Endothelial cell of umbilical vein (primary cell): ENCODE results near the gene SOCS4. TPM values are rescaled to one million over a fixed set of nuclear protein-coding genes. Genes with fewer than 3 reads are reported as not detected.

Experiments used
- BruUV-seq: library from RNA; stranded (reverse); fragments of 400-500 nt; replicated peaks from 2 replicates; lab custom pipeline; 2021; lab: Mats Ljungman, UMichigan
- CTCF ChIA-PET: fragments of 300-600, 350-600 bp; sonication (Branson Sonifier 250); formaldehyde crosslinking; loops from one replicate; lab custom pipeline; 2021; ENCODE audit warnings: antibody characterized with exemption, inconsistent platforms; lab: Charles Lee
- POLR2A ChIA-PET: fragments of 300-600, 350-600 bp; sonication (Branson Sonifier 250); formaldehyde crosslinking; loops from one replicate; lab custom pipeline; 2021; ENCODE audit warnings: antibody characterized with exemption, inconsistent platforms; lab: Charles Lee
- DNase-seq: peaks from one replicate; pipeline ENCODE4 v3.0.0-alpha.2; 2011; ENCODE audit warnings: low read depth, low spot score
- FAIRE-seq: peaks from 2 replicates; lab custom pipeline; 2011; peaks lifted over from hg19 to GRCh38; lab: Jason Lieb, UNC
- H2AFZ ChIP-seq: 2 replicates; pipeline ENCODE4 v1.6.0; 2012; ENCODE audit warnings: low read depth, low read length, control low read depth, inconsistent platforms
- H3K27ac ChIP-seq: 2 replicates; pipeline ENCODE4 v1.5.1; 2011; ENCODE audit warnings: low read depth, mild to moderate bottlenecking, control low read depth, low read length, moderate library complexity; ENCODE audit not compliant: insufficient read depth
- H3K27me3 ChIP-seq, 2 experiments: 2 replicates each; pipeline versions ENCODE4 v1.6.0 to v1.6.1; 2011; ENCODE audit warnings: low read length in 2 of 2, mixed read lengths in 1 of 2; ENCODE audit not compliant: control insufficient read depth in 2 of 2, insufficient read depth in 2 of 2
- H3K36me3 ChIP-seq, 2 experiments: 2 replicates in 1 of 2; 3 replicates in 1 of 2; pipeline ENCODE4 v1.5.1; 2011; ENCODE audit warnings: low read length in 2 of 2, mild to moderate bottlenecking in 1 of 2, moderate library complexity in 1 of 2; ENCODE audit not compliant: control insufficient read depth in 2 of 2, insufficient read depth in 2 of 2; ENCODE audit errors: extremely low read depth in 1 of 2
- H3K4me1 ChIP-seq: 3 replicates; pipeline ENCODE4 v1.5.1; 2011; ENCODE audit warnings: mild to moderate bottlenecking, low read length; ENCODE audit not compliant: control insufficient read depth, insufficient read depth; ENCODE audit errors: extremely low read depth
- H3K4me2 ChIP-seq: 2 replicates; pipeline ENCODE4 v1.6.1; 2011; ENCODE audit warnings: low read length, control low read depth, mixed read lengths; ENCODE audit not compliant: insufficient read depth
- H3K4me3 ChIP-seq, 3 experiments: fragments of 200-600 bp in 1 of 3; sonication (generic), shearing (Covaris generic) in 1 of 3; replicated peaks in 1 of 3; 2 replicates each; pipeline ENCODE4 v1.5.1; 2011 to 2016; ENCODE audit warnings: control low read depth in 3 of 3, low read length in 3 of 3, mild to moderate bottlenecking in 2 of 3, inconsistent platforms in 1 of 3, low read depth in 1 of 3, moderate library complexity in 1 of 3; ENCODE audit not compliant: insufficient read depth in 1 of 3
- H3K79me2 ChIP-seq: 2 replicates; pipeline ENCODE4 v1.6.0; 2012; ENCODE audit warnings: low read length, inconsistent platforms; ENCODE audit not compliant: control insufficient read depth, insufficient read depth
- H3K9ac ChIP-seq: replicated peaks from 2 replicates; pipeline ENCODE3; 2011; ENCODE audit warnings: low read length, control low read depth; ENCODE audit not compliant: insufficient read depth; ENCODE audit errors: extremely low read depth
- H3K9me1 ChIP-seq: replicated peaks from 3 replicates; pipeline ENCODE4 v1.6.0; 2011; ENCODE audit warnings: mild to moderate bottlenecking, low read length; ENCODE audit not compliant: control insufficient read depth, insufficient read depth; ENCODE audit errors: extremely low read depth
- H3K9me3 ChIP-seq: replicated peaks from 2 replicates; pipeline ENCODE4 v1.5.1; 2012; ENCODE audit warnings: low read length, inconsistent platforms; ENCODE audit not compliant: control insufficient read depth, insufficient read depth
- H4K20me1 ChIP-seq: replicated peaks from 2 replicates; pipeline ENCODE3; 2011; ENCODE audit warnings: mild to moderate bottlenecking, low read length; ENCODE audit not compliant: control insufficient read depth, insufficient read depth; ENCODE audit errors: extremely low read depth
- CTCF ChIP-seq, 2 donors: IDR thresholded peaks; 1 replicate in 1 of 2; 2 replicates in 1 of 2; pipeline ENCODE4 v1.5.1; 2011; ENCODE audit warnings: low read length in 2 of 2, mild to moderate bottlenecking in 2 of 2, moderate library complexity in 2 of 2, control low read depth in 1 of 2, inconsistent platforms in 1 of 2, low read depth in 1 of 2; ENCODE audit not compliant: insufficient read depth in 1 of 2; ENCODE audit errors: extremely low read depth in 1 of 2
- EZH2 ChIP-seq: IDR thresholded peaks from 2 replicates; pipeline ENCODE4 v1.6.1; 2012; ENCODE audit warnings: borderline replicate concordance, low read depth, mild to moderate bottlenecking, moderate library complexity, low read length, inconsistent platforms; ENCODE audit not compliant: severe bottlenecking
- FOS ChIP-seq: IDR thresholded peaks from 2 replicates; pipeline ENCODE4 v1.6.1; 2011; ENCODE audit warnings: mild to moderate bottlenecking, low read length, moderate library complexity, borderline replicate concordance; ENCODE audit not compliant: insufficient read depth
- GATA2 ChIP-seq: IDR thresholded peaks from 2 replicates; pipeline ENCODE4 v1.7.0; 2011; ENCODE audit warnings: low read depth, mild to moderate bottlenecking, moderate library complexity, mixed read lengths, low read length; ENCODE audit not compliant: insufficient read length, insufficient read depth
- JUN ChIP-seq: IDR thresholded peaks from 2 replicates; pipeline ENCODE4 v1.6.1; 2011; ENCODE audit warnings: borderline replicate concordance, low read depth; ENCODE audit not compliant: insufficient read length, insufficient read depth
- MAX ChIP-seq: IDR thresholded peaks from 2 replicates; pipeline ENCODE4 v1.6.1; 2011; ENCODE audit not compliant: insufficient read depth, insufficient read length
- MYC ChIP-seq: IDR thresholded peaks from one replicate; pipeline ENCODE4 v1.6.1; 2011; ENCODE audit warnings: mild to moderate bottlenecking, low read depth, low read length
- POLR2A ChIP-seq: IDR thresholded peaks from 2 replicates; pipeline ENCODE4 v1.6.1; 2012; ENCODE audit warnings: low read depth, mild to moderate bottlenecking, control low read depth, low read length
- POLR2AphosphoS5 ChIP-seq: IDR thresholded peaks from 2 replicates; pipeline ENCODE4 v1.6.1; 2012; ENCODE audit warnings: low read depth, mild to moderate bottlenecking, control low read depth, low read length, moderate library complexity; ENCODE audit not compliant: insufficient read depth
- dilution Hi-C: fragments of 300-500 bp; cut with MboI; formaldehyde crosslinking; loops from one replicate; pipeline ENCODE4 v1.15.0; 2019; ENCODE audit warnings: low sequenced_read_pairs; ENCODE audit not compliant: extremely low pct_ligation_motif_present
- intact Hi-C: fragments of 100-400 bp; cut with micrococcal nuclease; formaldehyde crosslinking; loops from one replicate; pipeline ENCODE4 v1.10.0; 2022
- polyA plus RNA-seq, 4 experiments: library from polyadenylated mRNA; depleted of rRNA in 3 of 4; stranded (reverse) in 3 of 4; unstranded in 1 of 4; fragments of >200 nt; gene quantifications; 2 replicates each; pipeline versions ENCODE4 v1.2.1 to v1.2.3, GENCODE V29; 2011 to 2012; ENCODE audit warnings: missing spikeins in 1 of 4
- total RNA-seq: library from RNA; stranded (reverse); gene quantifications from 2 replicates; pipeline ENCODE4 v1.2.3, GENCODE V29; 2021

Gene SOCS4
- total and polyA plus RNA-seq, 2 donors (not counting 3 experiments of a cell fraction or from before 2014, with no cell fraction given), result 6.4 to 26.7 TPM

- ChIA-PET POLR2A (no interaction called here), CTCF (interaction anchor here (1.0 to 4.8 kb wide), 5 partner anchors 10 to 71 kb away, joined by 3 to 187 read pairs (median 5); no protein-coding TSS in a partner anchor)
- H3K36me3 ChIP-seq, result no peaks in the 10 kb centered on the region
- FAIRE-seq (no peak), DNase-seq (no peak)
- H3K27me3 ChIP-seq, result peaks cover 0 to 3% of the 10 kb centered on the region in 2 experiments
- no peak overlapping the region for H3K4me2 ChIP-seq
- H3K27ac ChIP-seq, result no peak overlapping the region
- no peaks in the 10 kb centered on the region for H3K9me1 ChIP-seq
- no TSS peak for BruUV-seq
- H3K9ac ChIP-seq, result no peak overlapping the region
- dilution Hi-C loops, result no loop called here
- TF ChIP-seq EZH2, result no peak
- TF ChIP-seq MAX, result no peak
- TF ChIP-seq POLR2AphosphoS5, result no peak
- no peak for TF ChIP-seq POLR2A
- TF ChIP-seq JUN, result no peak
- TF ChIP-seq GATA2, result no peak
- TF ChIP-seq FOS, result no peak
- H2AFZ ChIP-seq, result no peak overlapping the region
- no peaks in the 10 kb centered on the region for H3K9me3 ChIP-seq
- no peaks in the 10 kb centered on the region for H4K20me1 ChIP-seq
- H3K4me3 ChIP-seq, result no peak overlapping the region
- H3K4me1 ChIP-seq, result no peaks in the 10 kb centered on the region
- H3K79me2 ChIP-seq, result no peaks in the 10 kb centered on the region
- intact Hi-C loops, result no loop called here
These were observed 61.3 kb downstream of the SOCS4 start for GRCh38 chr14:55088356-55088755.

- Histone ChIP-seq H3K4me3 (no peak overlapping the region), H3K4me1 (no peaks in the 10 kb centered on the region), H2AFZ (no peak overlapping the region), H3K9ac (no peak overlapping the region), H3K9me3 (no peaks in the 10 kb centered on the region), H3K4me2 (no peak overlapping the region), H3K9me1 (no peaks in the 10 kb centered on the region), H4K20me1 (no peaks in the 10 kb centered on the region), H3K27ac (no peak overlapping the region), H3K27me3 (no peaks in the 10 kb centered on the region), H3K36me3 (no peaks in the 10 kb centered on the region), H3K79me2 (no peaks in the 10 kb centered on the region)
- DNase-seq, result no peak
- TF ChIP-seq MAX (no peak), FOS (no peak), JUN (no peak), GATA2 (no peak), EZH2 (no peak), MYC (no peak), POLR2A (no peak), POLR2AphosphoS5 (no peak), CTCF (IDR thresholded peaks at IDR 0.05; ENCODE audit: extremely low read depth in 1 of 2, insufficient read depth in 1 of 2, low read depth in 1 of 2, low read length in 2 of 2) (no peak)
- ChIA-PET POLR2A (no interaction called here), CTCF (interaction anchor here (0.7 to 4.4 kb wide), 5 partner anchors 45 to 68 kb away, joined by 3 to 45 read pairs (median 6); no protein-coding TSS in a partner anchor)
- intact Hi-C loops, result no loop called here
- FAIRE-seq, result no peak
- BruUV-seq, result no TSS peak
- dilution Hi-C loops, result no loop called here
These were observed 65.3 kb downstream of the SOCS4 start for GRCh38 chr14:55092341-55092740.
